Activated B cell treated with CpG ODN at 0.5 μM for 24 hours (primary cell): ENCODE measurements around the gene HIBADH. TPM values are rescaled to one million over a fixed set of nuclear protein-coding genes. Genes with fewer than 3 reads are reported as not detected.

Experiments
- ATAC-seq: fragments of 200-7000 bp; cut with Tn5 transposase; one replicate; pipeline ENCODE4 v1.10.0; 2021; ENCODE audit warnings: low read depth, mild to moderate bottlenecking, moderate library complexity
- CTCF ChIA-PET: fragments of 350-600 bp; sonication (Branson Sonifier 250); formaldehyde crosslinking; loops from one replicate; lab custom pipeline; 2021; ENCODE audit warnings: antibody characterized with exemption; lab: Charles Lee
- POLR2A ChIA-PET: fragments of 350-600 bp; sonication (Branson Sonifier 250); formaldehyde crosslinking; loops from one replicate; lab custom pipeline; 2021; ENCODE audit warnings: antibody characterized with exemption; lab: Charles Lee
- DNase-seq: peaks from one replicate; pipeline ENCODE4 v3.0.0; 2022
- H3K27ac Mint-ChIP-seq: one replicate; pipeline ENCODE4 v1.8.0; 2020; ENCODE audit warnings: mixed read lengths
- H3K27me3 Mint-ChIP-seq: one replicate; pipeline ENCODE4 v1.8.0; 2021; ENCODE audit warnings: mixed read lengths
- H3K36me3 Mint-ChIP-seq: one replicate; pipeline ENCODE4 v1.8.0; 2021; ENCODE audit warnings: low read depth, mixed read lengths
- H3K4me1 Mint-ChIP-seq: one replicate; pipeline ENCODE4 v1.8.0; 2021; ENCODE audit warnings: mixed read lengths
- H3K4me3 Mint-ChIP-seq: one replicate; pipeline ENCODE4 v1.8.0; 2020; ENCODE audit warnings: mild to moderate bottlenecking, mixed read lengths
- H3K9me3 Mint-ChIP-seq: one replicate; pipeline ENCODE4 v1.8.0; 2020; ENCODE audit warnings: mixed read lengths
- intact Hi-C: fragments of 100-400 bp; cut with micrococcal nuclease; formaldehyde crosslinking; loops from one replicate; pipeline ENCODE4 v1.15.1; 2024
- total RNA-seq: library from RNA; stranded (reverse); gene quantifications from 2 replicates; pipeline ENCODE4 v1.2.3, GENCODE V29; 2022
- TF ChIP-seq, protein P1 (sequence below): fragments of 200-600 bp; IDR thresholded peaks from one replicate; pipeline ENCODE4 v1.8.0; 2022; ENCODE audit warnings: antibody characterized with exemption, mild to moderate bottlenecking

Gene HIBADH
- total RNA-seq, 1 donor from 2014 or later, result 9.8 TPM

DNA sequence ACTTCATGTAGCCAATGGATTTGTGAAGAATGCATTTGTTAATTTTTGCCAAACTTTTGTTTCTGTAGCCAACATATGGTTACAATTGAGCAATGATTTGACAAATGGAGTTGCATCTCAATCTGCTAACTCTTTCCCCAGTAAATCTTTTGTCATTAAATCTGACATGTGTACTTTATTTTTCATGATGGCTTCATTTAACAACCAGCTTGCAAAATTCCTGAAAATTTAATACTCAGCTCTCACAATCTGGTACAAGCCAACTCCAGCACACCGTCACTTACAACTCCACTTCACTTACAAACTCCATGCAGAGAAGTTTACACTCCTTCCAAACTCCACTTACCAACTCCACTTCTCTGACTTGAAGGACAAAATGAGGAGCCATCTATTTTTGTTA is 26.5 kb upstream of the HIBADH start:
- peaks cover 3% of the 10 kb centered on the region for H3K4me1 Mint-ChIP-seq
- intact Hi-C loops, result loop anchor here (1.0 to 2.0 kb wide), 2 partner anchors 95 to 234 kb away; no protein-coding TSS in a partner anchor
- CTCF ChIA-PET, result interaction anchor here (0.7 kb wide), 1 partner anchor 96 kb away, joined by 3 read pairs; no protein-coding TSS in a partner anchor
- H3K4me3 Mint-ChIP-seq, result no peak overlapping the region
- H3K36me3 Mint-ChIP-seq, result no peaks in the 10 kb centered on the region
- no peak for DNase-seq
- H3K27ac Mint-ChIP-seq, result no peak overlapping the region
- H3K27me3 Mint-ChIP-seq, result no peaks in the 10 kb centered on the region
- POLR2A ChIA-PET, result no interaction called here
- TF ChIP-seq, protein P1, sequence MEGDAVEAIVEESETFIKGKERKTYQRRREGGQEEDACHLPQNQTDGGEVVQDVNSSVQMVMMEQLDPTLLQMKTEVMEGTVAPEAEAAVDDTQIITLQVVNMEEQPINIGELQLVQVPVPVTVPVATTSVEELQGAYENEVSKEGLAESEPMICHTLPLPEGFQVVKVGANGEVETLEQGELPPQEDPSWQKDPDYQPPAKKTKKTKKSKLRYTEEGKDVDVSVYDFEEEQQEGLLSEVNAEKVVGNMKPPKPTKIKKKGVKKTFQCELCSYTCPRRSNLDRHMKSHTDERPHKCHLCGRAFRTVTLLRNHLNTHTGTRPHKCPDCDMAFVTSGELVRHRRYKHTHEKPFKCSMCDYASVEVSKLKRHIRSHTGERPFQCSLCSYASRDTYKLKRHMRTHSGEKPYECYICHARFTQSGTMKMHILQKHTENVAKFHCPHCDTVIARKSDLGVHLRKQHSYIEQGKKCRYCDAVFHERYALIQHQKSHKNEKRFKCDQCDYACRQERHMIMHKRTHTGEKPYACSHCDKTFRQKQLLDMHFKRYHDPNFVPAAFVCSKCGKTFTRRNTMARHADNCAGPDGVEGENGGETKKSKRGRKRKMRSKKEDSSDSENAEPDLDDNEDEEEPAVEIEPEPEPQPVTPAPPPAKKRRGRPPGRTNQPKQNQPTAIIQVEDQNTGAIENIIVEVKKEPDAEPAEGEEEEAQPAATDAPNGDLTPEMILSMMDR, result no peak
- H3K9me3 Mint-ChIP-seq, result peaks cover 7% of the 10 kb centered on the region
- ATAC-seq, result no peak

DNA sequence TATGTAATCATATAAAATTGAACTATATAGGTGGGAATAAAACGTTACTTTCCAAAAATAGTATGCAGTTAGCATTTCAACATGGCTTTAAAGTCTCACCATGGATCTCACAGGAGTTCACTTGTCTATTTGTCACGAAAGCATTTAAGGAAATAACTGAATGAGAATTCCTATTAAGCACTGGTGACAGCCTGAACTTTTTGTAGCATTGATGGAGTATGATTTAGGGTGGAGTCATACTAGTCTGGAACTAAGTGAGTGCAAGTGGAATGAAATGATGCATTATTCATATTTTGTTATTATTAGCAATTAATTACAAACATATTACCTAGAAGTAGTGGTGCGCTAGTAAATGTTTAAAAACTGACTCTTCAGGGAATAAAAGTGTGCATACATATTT is 26.0 kb upstream of the HIBADH start:
- no peaks in the 10 kb centered on the region for H3K27me3 Mint-ChIP-seq
- no peak for ATAC-seq
- DNase-seq, result no peak
- peaks cover 3% of the 10 kb centered on the region for H3K4me1 Mint-ChIP-seq
- TF ChIP-seq, protein P1, result no peak
- peaks cover 7% of the 10 kb centered on the region for H3K9me3 Mint-ChIP-seq
- intact Hi-C loops, result loop anchor here (1.0 to 2.0 kb wide), 2 partner anchors 96 to 234 kb away; no protein-coding TSS in a partner anchor
- POLR2A ChIA-PET, result no interaction called here
- H3K4me3 Mint-ChIP-seq, result no peak overlapping the region
- H3K36me3 Mint-ChIP-seq, result no peaks in the 10 kb centered on the region
- H3K27ac Mint-ChIP-seq, result no peak overlapping the region
- CTCF ChIA-PET, result no interaction called here

DNA sequence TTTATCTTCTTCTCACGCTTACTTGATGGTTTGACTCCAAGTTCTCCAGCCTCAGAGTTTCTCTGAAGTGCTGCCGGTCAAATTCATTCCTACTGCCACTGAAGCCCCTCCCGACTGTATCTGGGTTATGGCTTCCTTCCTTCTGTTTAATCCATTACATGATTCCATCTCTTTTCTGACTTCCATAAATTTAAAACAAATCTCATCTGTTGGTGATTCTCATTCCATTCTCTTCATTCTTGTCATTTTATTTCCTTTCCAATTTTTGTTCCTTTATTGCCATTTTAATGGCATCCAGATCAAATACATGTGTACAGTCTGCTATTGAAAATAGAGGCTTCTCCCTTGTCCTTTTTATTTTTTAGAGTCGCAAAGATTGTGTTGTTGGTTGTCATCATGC is 25.4 kb upstream of the HIBADH start:
- Mint-ChIP-seq H3K4me1 (peaks cover 3% of the 10 kb centered on the region), H3K27ac (no peak overlapping the region), H3K4me3 (no peak overlapping the region), H3K9me3 (peaks cover 7% of the 10 kb centered on the region), H3K27me3 (no peaks in the 10 kb centered on the region), H3K36me3 (no peaks in the 10 kb centered on the region)
- intact Hi-C loops, result loop anchor here (2.0 kb wide), 1 partner anchor 235 kb away; no protein-coding TSS in a partner anchor
- DNase-seq, result no peak
- ChIA-PET CTCF (no interaction called here), POLR2A (no interaction called here)
- TF ChIP-seq, protein P1, result no peak
- no peak for ATAC-seq

DNA sequence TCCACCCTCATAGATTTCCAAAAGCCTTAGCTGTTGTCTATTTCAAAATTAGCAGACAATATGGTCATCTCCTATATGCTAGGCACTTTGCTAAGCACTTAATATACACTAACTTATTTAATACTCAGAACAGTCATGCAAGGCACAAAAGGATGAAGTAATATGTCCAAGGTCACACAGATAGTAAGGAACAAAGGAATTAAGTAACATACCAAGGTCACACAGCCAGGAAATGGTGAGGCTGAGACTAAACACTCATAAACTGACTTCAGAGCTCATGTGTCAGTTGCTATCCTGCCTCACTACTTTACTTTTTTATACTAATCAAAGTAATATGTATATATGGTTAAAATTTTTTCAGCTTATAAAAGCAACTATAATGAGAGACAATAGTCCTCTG is 23.6 kb upstream of the HIBADH start:
- POLR2A ChIA-PET, result no interaction called here
- CTCF ChIA-PET, result interaction anchor here (1.2 kb wide), 1 partner anchor 99 kb away, joined by 3 read pairs; no protein-coding TSS in a partner anchor
- H3K4me3 Mint-ChIP-seq, result no peak overlapping the region

DNA sequence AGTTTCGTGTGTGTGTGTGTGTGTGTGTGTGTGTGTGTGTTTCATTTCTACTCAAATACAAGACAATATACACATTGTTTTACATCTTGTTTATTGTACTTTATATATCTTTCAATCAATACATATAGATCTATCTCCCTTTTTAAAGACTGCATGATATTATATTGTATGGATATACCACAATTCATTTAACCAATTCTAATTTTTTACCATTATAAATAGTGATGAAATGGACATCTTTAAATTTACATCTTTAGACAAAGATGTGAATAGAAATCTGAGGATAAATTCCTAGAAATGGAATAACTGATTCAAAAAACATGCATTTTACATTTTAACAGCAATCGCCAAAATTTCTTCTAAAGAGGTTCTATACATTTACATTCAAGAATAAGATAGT is 23.2 kb upstream of the HIBADH start:
- DNase-seq, result no peak
- CTCF ChIA-PET, result interaction anchor here (1.2 kb wide), 1 partner anchor 99 kb away, joined by 3 read pairs; no protein-coding TSS in a partner anchor
- Mint-ChIP-seq H3K4me3 (no peak overlapping the region), H3K4me1 (peaks cover 3% of the 10 kb centered on the region), H3K36me3 (no peaks in the 10 kb centered on the region), H3K9me3 (peaks cover 7% of the 10 kb centered on the region), H3K27ac (no peak overlapping the region), H3K27me3 (no peaks in the 10 kb centered on the region)
- intact Hi-C loops, result no loop called here
- ATAC-seq, result no peak
- TF ChIP-seq, protein P1, result no peak
- POLR2A ChIA-PET, result no interaction called here

More for the DNA sequence above, 23.6 kb upstream of the HIBADH start:
- Mint-ChIP-seq H3K4me1 (peaks cover 3% of the 10 kb centered on the region), H3K27me3 (no peaks in the 10 kb centered on the region), H3K27ac (no peak overlapping the region), H3K36me3 (no peaks in the 10 kb centered on the region), H3K9me3 (peaks cover 7% of the 10 kb centered on the region)
- ATAC-seq (no peak), DNase-seq (no peak)
- intact Hi-C loops, result no loop called here
- TF ChIP-seq, protein P1, result no peak
